GM19324 (cell line): ENCODE results near the gene CCL18.
A peak's percentile ranks its signal among the peaks of the same experiment; 100 is the strongest.
"Not testable (repeated sequence)": the region's sequence is repeated elsewhere in the genome, so short reads cannot be mapped to it uniquely, and the experiment has no call there.

Experiments used
- ATAC-seq: cut with Tn5 transposase; IDR thresholded peaks from one replicate; pipeline ENCODE4 v1.9.1; 2021; ENCODE audit warnings: mild to moderate bottlenecking, moderate library complexity; ENCODE audit not compliant: unreplicated experiment, low FRiP score

The CCL18 gene

DNA sequence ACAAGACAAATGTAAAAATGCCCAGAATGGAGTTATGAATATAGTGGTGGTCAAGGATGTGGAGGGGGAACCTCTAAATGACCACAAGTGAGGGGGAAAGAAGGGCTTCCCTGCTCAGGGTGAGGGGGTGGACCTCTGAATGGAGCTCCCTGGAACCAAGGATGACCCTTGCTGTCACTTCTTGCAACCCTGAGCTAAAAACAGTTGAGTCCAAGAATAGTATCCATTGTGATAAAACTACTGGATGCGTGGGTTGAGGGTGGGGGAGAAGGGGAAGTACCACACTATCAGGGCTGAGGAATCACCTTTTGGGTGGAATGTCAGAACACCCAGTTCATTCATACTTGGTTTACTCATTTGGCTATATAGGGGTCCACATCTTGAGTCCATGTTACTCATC, 34.9 kb downstream of the CCL18 start:
- ATAC-seq: not testable (repeated sequence)

DNA sequence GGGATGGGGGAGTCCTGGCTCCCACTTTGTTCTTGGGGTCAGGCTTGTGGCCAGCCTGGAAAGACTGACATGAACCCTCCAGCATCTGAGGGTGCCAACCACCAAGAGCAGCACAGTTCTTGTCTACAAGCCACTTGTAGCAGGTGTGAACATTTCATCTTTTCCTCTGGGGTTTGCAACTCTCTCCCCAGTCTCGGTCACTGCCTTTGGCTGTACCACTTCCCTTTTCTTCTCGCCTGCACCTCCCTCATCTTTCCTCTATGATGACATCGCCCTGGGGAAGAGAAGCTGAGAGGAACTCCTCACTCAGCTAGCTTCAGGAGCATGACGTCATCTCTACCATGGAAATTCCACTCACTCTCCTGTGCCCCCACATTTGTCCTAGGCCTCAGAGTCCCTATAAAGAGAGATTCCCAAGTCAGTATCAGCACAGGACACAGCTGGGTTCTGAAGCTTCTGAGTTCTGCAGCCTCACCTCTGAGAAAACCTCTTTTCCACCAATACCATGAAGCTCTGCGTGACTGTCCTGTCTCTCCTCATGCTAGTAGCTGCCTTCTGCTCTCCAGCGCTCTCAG, 39.4 kb downstream of the CCL18 start, which contains the start of gene CCL4:
Gene CCL4, plus strand, starts transcription at position 427 of the 575 bp plus-strand sequence. Its CDS starts 79 bp downstream, at position 506.
- ATAC-seq: peak; percentile 64

DNA sequence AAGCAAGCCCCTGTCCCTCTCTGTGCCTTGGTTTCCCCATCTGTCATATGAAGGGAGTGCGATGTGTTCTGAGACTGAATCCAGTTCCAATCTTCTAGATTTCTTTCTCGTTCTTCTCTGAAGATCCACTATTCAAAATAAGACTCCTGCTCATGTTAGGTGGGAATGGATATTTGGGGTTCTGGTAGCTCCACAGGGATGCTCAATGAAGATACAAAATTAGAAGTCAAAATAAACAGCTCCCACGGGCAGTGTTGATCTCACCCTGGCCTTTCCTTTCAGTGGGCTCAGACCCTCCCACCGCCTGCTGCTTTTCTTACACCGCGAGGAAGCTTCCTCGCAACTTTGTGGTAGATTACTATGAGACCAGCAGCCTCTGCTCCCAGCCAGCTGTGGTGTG, 40.2 kb downstream of the CCL18 start:
- not testable (repeated sequence) for ATAC-seq

DNA sequence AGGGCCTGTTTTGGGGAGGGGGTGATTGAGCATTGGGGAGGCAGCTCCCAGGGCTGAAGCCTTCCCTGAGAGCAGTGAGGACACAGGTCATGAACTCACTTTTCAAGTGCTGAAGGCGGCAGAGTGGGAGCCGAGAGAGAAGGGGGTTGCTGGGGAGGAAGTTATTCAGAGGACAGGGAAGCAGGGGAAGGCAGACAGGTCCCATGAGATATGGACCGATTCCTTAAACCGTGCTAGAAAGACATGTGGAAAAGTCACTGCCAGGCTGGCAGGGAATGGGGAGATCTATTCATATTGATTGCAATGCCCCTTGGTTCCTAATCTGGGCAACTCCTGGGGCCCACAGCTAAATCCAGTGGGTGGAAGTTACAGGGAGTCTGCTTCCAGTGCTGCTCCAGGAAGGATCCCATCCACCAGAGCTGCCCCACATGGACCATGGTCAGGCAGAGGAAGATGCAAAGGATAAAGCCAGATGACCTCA, 40.7 kb downstream of the CCL18 start:
- no peak for ATAC-seq

DNA sequence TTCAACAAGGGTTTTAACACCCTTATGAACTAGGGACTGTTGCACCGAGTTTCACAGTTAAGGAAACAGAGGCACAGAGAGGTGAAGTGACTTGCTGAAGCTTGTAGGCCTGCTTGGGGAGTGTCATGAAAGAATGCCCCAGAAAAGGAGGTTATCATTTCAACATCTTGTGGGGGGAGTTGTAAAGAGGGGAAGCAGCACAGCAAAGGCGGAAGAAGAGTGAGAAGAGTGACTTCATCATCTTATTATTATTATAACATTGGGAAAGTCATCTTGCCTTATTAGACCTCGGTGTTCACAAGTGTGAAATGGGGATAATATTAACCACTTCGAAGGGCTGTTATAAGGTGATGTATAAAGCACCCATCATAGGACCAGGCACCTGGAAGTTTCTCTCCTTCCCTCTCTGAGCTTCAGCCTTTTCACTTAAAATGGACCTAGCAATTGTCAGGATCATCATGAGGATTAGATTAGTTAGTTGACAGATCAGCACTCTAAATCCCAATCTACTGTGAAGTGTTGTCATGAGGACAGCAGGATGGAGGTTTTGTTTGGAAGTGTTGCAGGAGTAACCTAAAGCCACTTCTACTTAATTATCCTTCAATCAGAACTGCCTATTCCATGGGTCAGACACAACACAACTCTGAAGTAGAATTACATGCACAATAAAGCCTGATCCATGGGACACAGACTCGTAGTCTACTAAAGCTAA, 41.9 kb downstream of the CCL18 start:
- ATAC-seq: no peak

DNA sequence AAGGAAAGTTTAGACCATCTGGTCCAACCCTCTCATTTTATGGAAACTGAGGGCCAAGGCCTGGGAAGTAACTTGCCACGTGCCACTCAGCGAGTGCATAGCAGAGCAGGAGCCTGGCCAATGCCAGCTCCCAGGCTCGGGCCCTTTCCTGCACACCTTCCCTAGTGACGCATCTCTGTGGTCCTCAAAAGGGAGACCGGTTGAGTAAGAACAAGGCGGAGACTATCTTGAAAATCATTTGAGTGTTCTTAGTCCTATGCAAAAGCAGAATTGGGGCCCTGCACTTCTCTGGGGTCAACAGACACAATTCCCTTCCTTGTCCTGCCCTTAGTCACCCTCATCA, 42.4 kb downstream of the CCL18 start:
- ATAC-seq: no peak

DNA sequence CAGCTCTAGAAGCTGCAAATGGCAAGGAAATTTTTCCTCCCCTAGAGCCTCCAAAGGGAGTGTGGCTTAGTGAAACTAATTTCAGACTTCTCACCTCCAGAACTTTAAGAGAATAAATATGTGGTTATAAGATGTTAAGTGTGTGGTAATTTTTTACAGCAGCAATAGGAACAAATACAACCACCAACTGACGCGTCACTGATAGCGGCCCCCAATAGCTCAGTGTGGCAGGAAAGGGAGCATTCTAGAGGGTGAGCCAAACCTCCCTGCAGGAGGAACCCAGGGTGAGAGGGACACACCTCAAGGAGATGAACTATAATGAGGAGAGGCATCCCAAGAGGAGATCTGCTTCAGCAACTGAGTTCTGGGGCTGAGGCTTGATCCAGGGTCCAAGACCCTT, 43.6 kb downstream of the CCL18 start:
- no peak for ATAC-seq

DNA sequence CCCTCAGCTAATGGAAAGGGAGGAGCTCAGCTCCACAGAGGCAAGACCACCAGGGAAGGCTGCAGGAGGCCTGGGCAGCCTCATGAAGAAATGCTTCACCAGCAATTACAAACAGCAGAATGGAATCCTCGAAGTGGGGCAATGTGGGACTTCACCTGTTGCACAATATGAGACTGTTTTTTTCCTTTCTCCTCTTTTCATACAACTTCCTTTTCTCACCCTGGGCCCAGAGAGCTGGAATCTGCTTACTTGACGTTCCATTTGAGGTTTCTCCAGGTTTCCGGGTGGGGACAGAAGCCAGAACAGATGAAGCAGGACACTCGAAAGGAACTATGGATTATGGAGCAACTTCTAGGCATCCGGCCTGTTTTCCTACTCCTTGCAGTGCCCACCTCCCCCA, 44.2 kb downstream of the CCL18 start:
- ATAC-seq: not testable (repeated sequence)

DNA sequence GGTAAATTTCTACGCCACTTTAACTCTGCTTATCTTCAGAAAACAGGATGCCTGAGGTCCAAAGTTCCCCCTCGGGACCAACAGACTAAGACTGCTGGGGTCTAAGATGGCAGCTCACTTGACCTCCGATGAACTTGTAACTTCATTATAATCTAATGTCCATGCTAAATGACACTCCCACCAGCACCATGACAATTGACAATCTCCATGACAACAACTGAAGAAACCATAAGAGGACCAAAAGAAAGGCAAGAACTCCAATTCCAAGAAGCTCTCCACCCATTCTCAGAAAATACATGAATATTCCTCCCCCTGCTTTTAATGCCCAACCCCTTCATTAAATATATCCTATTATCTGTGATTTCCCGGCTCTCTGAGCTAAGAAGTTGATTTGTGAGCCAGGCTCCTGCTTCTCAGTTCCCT, 47.0 kb downstream of the CCL18 start:
- no peak for ATAC-seq

DNA sequence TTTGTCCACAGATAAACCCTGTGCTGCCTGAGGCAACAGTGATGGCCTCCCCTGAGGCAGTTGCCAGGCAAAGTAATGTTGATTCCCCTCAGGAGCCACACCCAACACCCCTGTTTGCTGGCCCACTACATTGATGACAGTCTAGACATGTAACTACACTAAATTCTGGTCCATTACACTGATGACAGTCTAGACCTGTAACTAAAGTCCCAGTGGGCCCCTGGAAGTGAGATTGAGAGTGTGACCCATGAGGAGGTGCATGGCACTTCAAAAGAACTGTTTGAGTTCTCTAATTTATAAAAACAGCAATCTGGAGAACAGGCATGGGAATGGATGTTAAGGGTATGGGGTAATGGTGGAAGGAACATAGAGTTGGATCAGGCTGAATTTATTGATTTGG, 48.5 kb downstream of the CCL18 start:
- no peak for ATAC-seq

DNA sequence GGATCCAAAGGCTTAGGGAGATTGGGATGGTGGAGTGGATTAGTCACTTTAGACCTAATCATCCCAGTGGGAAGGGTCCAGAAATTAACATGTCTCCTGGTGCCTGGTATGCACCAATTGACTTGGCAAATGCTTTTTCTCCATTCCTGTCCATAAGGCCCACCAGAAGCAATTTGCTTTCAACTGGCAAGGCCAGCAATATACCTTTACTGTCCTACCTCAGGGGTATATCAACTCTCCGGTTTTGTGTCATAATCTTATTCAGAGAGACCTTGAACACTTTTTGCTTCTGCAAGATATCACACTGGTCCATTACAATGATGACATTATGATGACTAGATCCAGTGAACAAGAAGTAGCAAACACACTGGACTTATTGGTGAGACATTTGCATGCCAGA, 49.1 kb downstream of the CCL18 start:
- not testable (repeated sequence) for ATAC-seq

DNA sequence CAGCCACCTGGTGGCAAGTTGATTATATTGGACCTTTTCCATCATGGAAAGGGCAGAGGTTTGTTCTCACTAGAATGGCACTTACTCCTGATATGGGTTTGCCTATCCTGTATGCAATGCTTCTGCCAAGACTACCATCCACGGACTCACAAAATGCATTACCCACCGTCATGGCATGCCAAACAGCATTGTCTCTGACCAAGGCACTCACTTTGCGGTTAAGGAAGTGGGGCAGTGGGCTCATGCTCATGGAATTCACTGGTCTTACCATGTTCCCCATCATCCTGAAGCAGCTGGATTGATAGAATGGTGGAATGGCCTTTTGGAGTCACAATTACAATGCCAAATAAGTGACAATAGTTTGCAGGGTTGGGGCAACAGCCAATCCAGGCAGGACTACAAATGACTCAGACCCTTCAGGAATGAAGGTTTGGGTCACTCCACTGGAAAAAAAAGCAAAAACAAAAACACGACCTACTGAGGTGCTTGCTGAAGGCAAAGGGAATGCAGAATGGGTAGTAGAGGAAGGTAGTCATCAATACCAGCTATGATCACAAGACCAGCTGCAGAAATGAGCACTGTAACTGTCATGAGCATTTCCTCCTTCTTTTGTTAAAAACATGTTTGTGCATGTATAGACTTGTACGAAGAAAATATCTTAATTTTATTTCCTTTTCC, 51.0 kb downstream of the CCL18 start:
- not testable (repeated sequence) for ATAC-seq

DNA sequence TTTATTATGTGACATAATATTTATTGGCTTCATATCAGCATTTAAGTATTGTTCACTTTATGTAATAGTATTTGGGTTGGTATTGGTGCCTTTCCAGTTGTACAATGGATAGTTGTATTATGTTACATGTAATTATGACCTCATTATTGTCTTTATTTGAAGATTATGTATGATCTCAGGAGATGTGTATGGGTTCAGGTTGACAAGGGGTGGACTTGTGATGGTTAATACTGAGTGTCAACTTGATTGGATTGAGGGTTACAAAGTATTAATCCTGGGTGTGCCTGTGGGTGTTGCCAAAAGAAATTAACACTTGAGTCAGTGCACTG, 51.5 kb downstream of the CCL18 start:
- ATAC-seq: not testable (repeated sequence)

DNA sequence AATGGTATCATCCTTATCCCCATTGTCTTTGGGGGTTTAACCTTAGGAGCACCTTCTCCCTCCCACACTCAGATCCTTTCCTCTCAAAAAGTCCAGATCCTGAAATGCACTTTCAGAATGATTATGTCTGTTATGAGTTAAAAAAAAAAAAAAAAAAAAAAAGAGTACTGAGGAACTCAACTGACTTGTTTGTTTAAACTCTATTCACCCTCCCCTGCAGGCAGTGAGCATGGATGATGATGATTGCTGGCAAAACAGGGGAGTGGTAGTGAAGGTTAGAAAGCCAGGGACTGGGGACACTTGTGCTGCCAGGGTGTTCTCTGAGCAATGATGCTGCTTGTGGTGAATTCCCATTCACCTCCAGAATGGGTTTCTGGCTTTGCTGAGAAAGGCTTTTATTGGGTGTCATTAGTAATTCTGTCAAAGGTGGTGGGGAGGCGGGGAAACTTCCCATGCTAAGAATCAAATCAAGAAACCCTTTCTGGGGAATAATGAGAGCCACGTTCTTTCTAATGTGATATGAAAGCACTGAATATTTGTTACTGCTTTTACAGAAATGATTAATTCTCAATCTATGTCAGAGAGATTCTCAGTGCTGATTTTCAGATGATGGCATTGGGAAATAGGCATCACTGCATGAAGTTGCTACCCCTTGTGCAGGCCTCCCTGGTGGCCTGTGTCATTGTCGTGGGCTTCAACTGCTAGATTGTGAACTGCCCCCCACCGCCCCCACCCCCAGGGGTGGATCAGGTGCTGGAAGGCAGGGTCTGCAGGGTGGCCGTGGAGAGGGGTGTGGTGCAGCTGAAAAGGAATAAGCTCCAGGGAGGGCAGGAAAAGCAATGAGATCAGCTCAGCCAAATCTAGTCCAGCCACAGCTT, 53.7 kb downstream of the CCL18 start:
- ATAC-seq: no peak

DNA sequence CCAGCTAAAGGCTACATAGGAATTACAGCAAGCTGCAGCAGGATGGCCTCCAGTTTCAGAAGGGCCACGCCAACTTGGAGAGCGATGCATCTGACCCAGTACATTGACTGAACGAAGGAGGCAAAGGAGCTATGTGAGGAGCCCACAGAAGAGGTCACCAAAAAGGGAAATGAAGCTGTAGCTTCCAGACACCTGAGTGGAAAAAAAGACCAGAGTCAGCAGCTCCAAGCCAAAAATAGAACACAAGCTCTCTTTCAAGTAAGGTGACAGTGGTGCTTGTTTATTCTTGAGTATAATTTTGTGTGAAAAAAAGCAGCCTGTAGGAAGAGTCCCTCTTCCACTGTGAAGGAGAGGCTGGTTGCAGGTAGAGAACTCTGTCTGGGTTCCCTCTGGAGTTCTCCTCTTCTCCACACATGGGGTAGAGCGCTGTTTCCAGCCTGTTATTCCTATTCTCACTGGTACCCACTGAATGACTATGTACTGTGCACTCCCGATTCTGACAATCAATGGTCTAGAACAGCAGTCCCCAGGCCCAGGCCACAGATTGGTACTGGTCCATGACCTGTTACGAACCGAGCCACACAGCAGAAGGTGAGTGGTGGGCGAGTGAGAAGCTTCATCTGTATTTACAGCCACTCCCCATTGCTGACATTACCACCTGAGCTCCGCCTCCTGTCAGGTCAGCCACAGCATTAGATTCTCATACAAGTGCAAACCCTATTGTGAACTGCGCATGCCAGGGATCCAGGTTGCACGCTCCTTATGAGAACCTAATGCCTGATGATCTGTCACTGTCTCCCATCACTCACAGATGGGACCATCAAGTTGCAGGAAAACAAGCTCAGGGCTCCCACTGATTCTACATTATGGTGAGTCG, 54.6 kb downstream of the CCL18 start:
- no peak for ATAC-seq

DNA sequence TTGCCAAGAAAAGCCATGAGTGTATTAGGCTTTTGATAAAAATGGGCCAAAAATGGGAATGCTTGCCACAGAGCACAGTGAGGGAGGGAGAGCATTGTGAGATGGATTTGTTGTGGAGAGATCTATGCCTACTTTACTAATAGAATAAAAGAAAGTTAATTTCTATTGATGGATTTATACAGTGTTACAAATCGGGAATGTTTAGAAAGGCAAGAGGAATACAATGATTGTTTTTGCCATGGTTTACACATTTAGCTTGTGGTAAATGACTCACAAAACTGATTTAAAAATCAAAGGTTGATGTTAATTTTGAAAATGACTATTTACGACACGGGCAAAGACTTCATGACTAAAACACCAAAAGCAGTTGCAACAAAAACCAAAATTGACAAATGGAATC, 56.1 kb downstream of the CCL18 start:
- ATAC-seq: no peak

DNA sequence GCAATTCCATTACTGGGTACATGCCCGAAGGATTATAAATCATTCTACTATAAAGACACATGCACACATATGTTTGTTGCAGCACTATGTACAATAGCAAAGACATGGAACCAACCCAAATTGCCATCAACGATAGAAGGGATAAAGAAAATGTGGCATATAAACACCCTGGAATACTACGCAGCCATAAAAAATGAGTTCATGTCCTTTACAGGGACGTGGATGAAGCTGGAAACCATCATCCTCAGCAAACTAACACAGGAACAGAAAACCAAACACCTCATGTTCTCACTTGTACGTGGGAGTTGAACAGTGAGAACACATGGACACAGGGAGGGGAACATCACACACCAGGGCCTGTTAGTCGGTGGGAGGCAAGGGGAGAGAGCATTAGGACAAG, 57.0 kb downstream of the CCL18 start:
- not testable (repeated sequence) for ATAC-seq
